ENCODE results near the gene KDR. TPM values are rescaled to one million over a fixed set of nuclear protein-coding genes. Genes with fewer than 3 reads are reported as not detected.

KDR gene
- total and polyA plus RNA-seq, 3 donors from 2014 or later = 6.8 to 8.3 (median 7.9) TPM

- Histone ChIP-seq H3K4me1 (no peaks in the 10 kb centered on the region), H3K36me3 (ENCODE audit: low read depth, missing control alignments) (no peaks in the 10 kb centered on the region), H3K9me3 (no peaks in the 10 kb centered on the region), H3K4me3 (no peak overlapping the region), H3K27me3 (no peaks in the 10 kb centered on the region), H3K27ac (no peak overlapping the region)
- 88 to 97% methylated on average over 1 of the region's 1 CpG for WGBS, 2 donors
- intact Hi-C loops (cut with DNase I; ENCODE audit: low total_unique reads) = no loop called here
- DNase-seq = no peak
- no peak for TF ChIP-seq POLR2A (IDR thresholded peaks at IDR 0.05)
- TF ChIP-seq, protein P1, sequence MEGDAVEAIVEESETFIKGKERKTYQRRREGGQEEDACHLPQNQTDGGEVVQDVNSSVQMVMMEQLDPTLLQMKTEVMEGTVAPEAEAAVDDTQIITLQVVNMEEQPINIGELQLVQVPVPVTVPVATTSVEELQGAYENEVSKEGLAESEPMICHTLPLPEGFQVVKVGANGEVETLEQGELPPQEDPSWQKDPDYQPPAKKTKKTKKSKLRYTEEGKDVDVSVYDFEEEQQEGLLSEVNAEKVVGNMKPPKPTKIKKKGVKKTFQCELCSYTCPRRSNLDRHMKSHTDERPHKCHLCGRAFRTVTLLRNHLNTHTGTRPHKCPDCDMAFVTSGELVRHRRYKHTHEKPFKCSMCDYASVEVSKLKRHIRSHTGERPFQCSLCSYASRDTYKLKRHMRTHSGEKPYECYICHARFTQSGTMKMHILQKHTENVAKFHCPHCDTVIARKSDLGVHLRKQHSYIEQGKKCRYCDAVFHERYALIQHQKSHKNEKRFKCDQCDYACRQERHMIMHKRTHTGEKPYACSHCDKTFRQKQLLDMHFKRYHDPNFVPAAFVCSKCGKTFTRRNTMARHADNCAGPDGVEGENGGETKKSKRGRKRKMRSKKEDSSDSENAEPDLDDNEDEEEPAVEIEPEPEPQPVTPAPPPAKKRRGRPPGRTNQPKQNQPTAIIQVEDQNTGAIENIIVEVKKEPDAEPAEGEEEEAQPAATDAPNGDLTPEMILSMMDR (IDR thresholded peaks at IDR 0.05) = no peak
Observed at GRCh38 chr4:55111601-55112000, 13.8 kb downstream of the KDR start.

- Histone ChIP-seq H3K27ac (no peak overlapping the region), H3K9me3 (no peaks in the 10 kb centered on the region), H3K4me3 (no peak overlapping the region), H3K36me3 (ENCODE audit: low read depth, missing control alignments) (no peaks in the 10 kb centered on the region), H3K4me1 (no peaks in the 10 kb centered on the region), H3K27me3 (no peaks in the 10 kb centered on the region)
- WGBS, 2 donors = 86 to 89% methylated on average over 8 of the region's 8 CpGs
- intact Hi-C loops (cut with DNase I; ENCODE audit: low total_unique reads) = no loop called here
- DNase-seq = no peak
- TF ChIP-seq POLR2A (IDR thresholded peaks at IDR 0.05) = no peak
- TF ChIP-seq, protein P1 (IDR thresholded peaks at IDR 0.05) = no peak
Observed at GRCh38 chr4:55110131-55110530, 15.3 kb downstream of the KDR start.

GRCh38 chr4:55107054-55107453, 18.3 kb downstream of the KDR start:
- TF ChIP-seq POLR2A (IDR thresholded peaks at IDR 0.05) = no peak
- TF ChIP-seq, protein P1 (IDR thresholded peaks at IDR 0.05) = no peak
- DNase-seq = no peak
- WGBS, 2 donors = 92 to 94% methylated on average over 3 of the region's 3 CpGs
- H3K4me3 ChIP-seq = no peak overlapping the region
- no peaks in the 10 kb centered on the region for H3K27me3 ChIP-seq
- H3K4me1 ChIP-seq = no peaks in the 10 kb centered on the region
- H3K27ac ChIP-seq = no peak overlapping the region
- H3K9me3 ChIP-seq = no peaks in the 10 kb centered on the region
- intact Hi-C loops (cut with DNase I; ENCODE audit: low total_unique reads) = no loop called here
- H3K36me3 ChIP-seq (ENCODE audit: low read depth, missing control alignments) = no peaks in the 10 kb centered on the region

DNA sequence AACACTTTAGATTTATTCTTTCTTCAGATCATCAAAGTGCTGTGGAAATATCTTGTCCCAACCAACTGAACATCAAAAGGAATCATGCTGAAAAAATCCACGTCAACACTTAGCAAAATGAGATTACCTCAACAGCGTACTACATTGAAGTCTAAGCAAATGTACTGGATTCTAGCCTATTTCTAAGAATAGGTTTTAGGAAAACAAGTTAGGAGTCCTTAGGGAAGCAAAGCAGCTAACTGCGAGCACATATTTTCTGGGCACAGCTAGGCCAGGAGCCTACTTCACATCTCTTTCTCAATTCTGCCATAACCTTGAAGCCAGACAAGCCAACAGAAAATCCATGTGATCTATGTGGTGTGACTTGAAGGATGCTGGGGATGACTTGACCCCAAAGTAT, 22.2 kb downstream of the KDR start:
- H3K4me1 ChIP-seq = no peaks in the 10 kb centered on the region
- no peak for DNase-seq
- no peak overlapping the region for H3K27ac ChIP-seq
- H3K27me3 ChIP-seq = no peaks in the 10 kb centered on the region
- TF ChIP-seq POLR2A (IDR thresholded peaks at IDR 0.05) = no peak
- TF ChIP-seq, protein P1 (IDR thresholded peaks at IDR 0.05) = no peak
- H3K36me3 ChIP-seq (ENCODE audit: low read depth, missing control alignments) = no peaks in the 10 kb centered on the region
- WGBS, 2 donors = 73 to 89% methylated on average over 3 of the region's 3 CpGs
- H3K4me3 ChIP-seq = no peak overlapping the region
- intact Hi-C loops (cut with DNase I; ENCODE audit: low total_unique reads) = no loop called here
- H3K9me3 ChIP-seq = no peaks in the 10 kb centered on the region

GRCh38 chr4:55099816-55100215, 25.6 kb downstream of the KDR start:
- TF ChIP-seq, protein P1 (IDR thresholded peaks at IDR 0.05) = no peak
- no peak for TF ChIP-seq POLR2A (IDR thresholded peaks at IDR 0.05)
- 87 to 88% methylated on average over 4 of the region's 4 CpGs for WGBS, 2 donors
- Histone ChIP-seq H3K4me1 (no peaks in the 10 kb centered on the region), H3K36me3 (ENCODE audit: low read depth, missing control alignments) (no peaks in the 10 kb centered on the region), H3K27ac (no peak overlapping the region), H3K4me3 (no peak overlapping the region), H3K9me3 (no peaks in the 10 kb centered on the region), H3K27me3 (no peaks in the 10 kb centered on the region)
- intact Hi-C loops (cut with DNase I; ENCODE audit: low total_unique reads) = no loop called here
- DNase-seq = no peak
